HepG2 (cell line): ENCODE measurements around the gene TIMM9. TPM values are rescaled to one million over a fixed set of nuclear protein-coding genes. Genes with fewer than 3 reads are reported as not detected.
A peak's percentile ranks its signal among the peaks of the same experiment; 100 is the strongest.

Source experiments
- DZIP1 ChIP-seq: sonication (generic); formaldehyde crosslinking; IDR thresholded peaks from 2 replicates; pipeline ENCODE4 v1.5.0; 2020; ENCODE audit warnings: mild to moderate bottlenecking, missing genetic modification reagents
- EP300 ChIP-seq, 3 experiments: sonication (generic) in 1 of 3; formaldehyde crosslinking in 1 of 3; IDR thresholded peaks; 2 replicates each; pipeline versions ENCODE4 v1.5.1 to v1.6.1; 2011 to 2020; ENCODE audit warnings: low read depth in 2 of 3, low read length in 2 of 3, borderline replicate concordance in 1 of 3, improper control_type of control experiment in 1 of 3, mild to moderate bottlenecking in 1 of 3, missing genetic modification reagents in 1 of 3, moderate library complexity in 1 of 3
- LBX2 ChIP-seq: sonication (generic); formaldehyde crosslinking; IDR thresholded peaks from 2 replicates; pipeline ENCODE4 v1.5.0; 2020; ENCODE audit warnings: missing genetic modification reagents, mild to moderate bottlenecking, borderline replicate concordance
- MEIS1 ChIP-seq: sonication (generic); formaldehyde crosslinking; IDR thresholded peaks from 2 replicates; pipeline ENCODE4 v1.9.0; 2021; ENCODE audit warnings: mild to moderate bottlenecking, missing genetic modification reagents, moderate library complexity, borderline replicate concordance
- NFAT5 ChIP-seq: sonication (generic); formaldehyde crosslinking; IDR thresholded peaks from 2 replicates; pipeline ENCODE4 v1.4.0; 2020; ENCODE audit warnings: missing genetic modification reagents
- YY1 ChIP-seq: IDR thresholded peaks from 2 replicates; pipeline ENCODE4 v1.6.1; 2011; ENCODE audit warnings: low read length, low read depth, moderate library complexity, mild to moderate bottlenecking; ENCODE audit not compliant: insufficient read depth, insufficient replicate concordance
- ZFP36L1 ChIP-seq: sonication (generic); formaldehyde crosslinking; IDR thresholded peaks from 2 replicates; pipeline ENCODE4 v1.8.0; 2022; ENCODE audit warnings: mild to moderate bottlenecking, missing genetic modification reagents, moderate library complexity
- ZMYM4 ChIP-seq: sonication (generic); formaldehyde crosslinking; IDR thresholded peaks from 2 replicates; pipeline ENCODE4 v1.8.1; 2023; ENCODE audit warnings: mild to moderate bottlenecking, missing genetic modification reagents
- ZNF276 ChIP-seq: sonication (generic); formaldehyde crosslinking; IDR thresholded peaks from 2 replicates; pipeline ENCODE4 v1.4.0; 2020; ENCODE audit warnings: mild to moderate bottlenecking, low read depth, missing genetic modification reagents
- ZNF530 ChIP-seq: sonication (generic); formaldehyde crosslinking; IDR thresholded peaks from 2 replicates; pipeline ENCODE4 v1.5.0; 2020; ENCODE audit warnings: low read depth, mild to moderate bottlenecking, missing genetic modification reagents
- ZNF570 ChIP-seq: sonication (generic); formaldehyde crosslinking; IDR thresholded peaks from 2 replicates; pipeline ENCODE4 v1.4.0; 2020; ENCODE audit warnings: mild to moderate bottlenecking, missing genetic modification reagents, borderline replicate concordance
- ZNF761 ChIP-seq: sonication (generic); formaldehyde crosslinking; conservative IDR thresholded peaks from 2 replicates; pipeline ENCODE4 v1.4.0; 2020; ENCODE audit warnings: mild to moderate bottlenecking, missing genetic modification reagents
- ZNF766 ChIP-seq: sonication (generic); formaldehyde crosslinking; IDR thresholded peaks from 2 replicates; pipeline ENCODE4 v1.5.0; 2020; ENCODE audit warnings: missing genetic modification reagents, borderline replicate concordance
- polyA plus RNA-seq, 8 experiments: library from polyadenylated mRNA; depleted of rRNA in 3 of 8; stranded (reverse) in 7 of 8; unstranded in 1 of 8; fragments of >200 nt; fragmentation: Illumina TruSeq in 4 of 8; extraction: Trizol in 4 of 8; gene quantifications; 2 replicates each; pipeline versions ENCODE4 v1.2.1 to v1.2.3, GENCODE V29; 2011 to 2016; ENCODE audit warnings: low read depth in 4 of 8, missing spikeins in 1 of 8, mixed read lengths in 1 of 8; ENCODE audit not compliant: insufficient read depth in 1 of 8
- total RNA-seq, 5 experiments: library from RNA; depleted of rRNA; stranded (reverse); fragments of >200 nt; fragmentation: Illumina TruSeq; extraction: Trizol; gene quantifications; 2 replicates each; pipeline ENCODE4 v1.2.3, GENCODE V29; 2016; ENCODE audit warnings: low read depth in 1 of 5
- TF ChIP-seq, protein P1 (sequence below): sonication (generic); formaldehyde crosslinking; IDR thresholded peaks from 2 replicates; pipeline ENCODE4 v1.4.0; 2020; ENCODE audit warnings: mild to moderate bottlenecking, low read depth, missing genetic modification reagents

Gene TIMM9
- total and polyA plus RNA-seq, 2 of the 13 experiments (the other 11 are each of a cell fraction or from before 2014, with no cell fraction given) = 30.5 to 42.5 TPM

DNA sequence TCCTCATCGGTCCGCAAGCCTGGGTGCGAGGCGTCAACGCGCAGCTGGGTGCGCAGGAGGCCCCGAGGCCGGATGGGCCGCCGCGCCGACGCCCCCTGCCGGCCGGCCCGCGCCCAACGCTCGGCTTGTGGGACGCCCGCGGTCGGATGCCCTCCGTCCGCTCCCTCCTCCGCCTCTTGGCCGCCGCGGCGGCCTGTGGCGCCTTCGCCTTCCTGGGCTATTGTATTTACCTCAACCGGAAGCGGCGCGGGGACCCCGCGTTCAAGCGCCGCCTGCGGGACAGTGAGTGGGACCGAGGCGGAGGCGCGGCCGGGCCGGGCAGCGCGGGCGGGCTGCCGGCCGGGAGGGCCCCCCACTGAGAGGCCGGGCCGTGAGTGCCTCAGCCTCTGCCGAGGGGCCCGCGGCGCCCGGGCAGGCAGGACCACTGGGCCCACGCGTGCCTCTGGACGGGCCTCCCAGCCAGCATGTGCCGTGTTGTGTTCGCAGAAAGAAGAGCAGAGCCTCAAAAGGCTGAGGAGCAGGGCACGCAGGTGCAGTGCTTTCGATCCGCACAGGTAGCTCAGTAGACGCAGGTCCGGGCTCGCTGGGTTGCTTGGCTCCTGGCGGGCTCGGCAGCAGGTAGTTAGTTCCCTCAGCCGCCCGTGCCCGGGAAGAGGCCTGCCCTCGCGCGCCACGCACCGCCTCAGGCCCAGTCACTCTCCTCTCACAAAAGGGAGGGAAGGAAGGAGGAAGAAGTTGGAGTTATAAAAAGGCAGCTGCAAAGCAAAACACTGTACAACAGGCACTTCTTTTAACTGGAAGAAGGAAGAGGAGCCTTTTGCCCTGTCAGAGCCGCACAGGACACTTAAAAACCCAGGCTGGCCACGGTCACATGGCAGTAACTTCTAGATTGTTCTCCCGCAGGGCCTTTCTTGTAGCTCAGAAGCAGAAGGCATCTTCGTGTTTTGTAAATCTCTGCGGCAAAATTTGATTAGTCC lies 31.2 kb downstream of the TIMM9 start, which contains the start of gene TOMM20L (continued):
- TF ChIP-seq ZNF276 (peak; percentile 93), NFAT5 (peak; percentile 54; the same call in 1 of the 2 replicates), ZFP36L1 (no peak), DZIP1 (CRISPR knock-in tag) (peak; percentile 74; the same call in 1 of the 2 replicates), LBX2 (CRISPR knock-in tag) (peak; percentile 75; the same call in 1 of the 2 replicates), ZMYM4 (CRISPR knock-in tag) (peak; percentile 90), EP300 (IDR thresholded peaks at IDR 0.05; ENCODE audit: low read depth in 2 of 2, low read length in 2 of 2) (no peak), EP300 (CRISPR knock-in tag; IDR thresholded peaks at IDR 0.05; ENCODE audit: borderline replicate concordance) (no peak), ZNF530 (no peak), ZNF761 (CRISPR knock-in tag) (peak; percentile 94), ZNF766 (CRISPR knock-in tag) (peak; percentile 25; the same call in 1 of the 2 replicates), MEIS1 (CRISPR knock-in tag) (0 out of 2 replicates have a peak, but pooled peaks have one; percentile 61), YY1 (peak; percentile 68), ZNF570 (CRISPR knock-in tag) (peak; percentile 63; the same call in 1 of the 2 replicates)
- TF ChIP-seq, protein P1, sequence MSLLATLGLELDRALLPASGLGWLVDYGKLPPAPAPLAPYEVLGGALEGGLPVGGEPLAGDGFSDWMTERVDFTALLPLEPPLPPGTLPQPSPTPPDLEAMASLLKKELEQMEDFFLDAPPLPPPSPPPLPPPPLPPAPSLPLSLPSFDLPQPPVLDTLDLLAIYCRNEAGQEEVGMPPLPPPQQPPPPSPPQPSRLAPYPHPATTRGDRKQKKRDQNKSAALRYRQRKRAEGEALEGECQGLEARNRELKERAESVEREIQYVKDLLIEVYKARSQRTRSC (CRISPR knock-in tag) = no peak
